Prostate gland (tissue), 2 donors: ENCODE results near the gene TBATA.

Source experiments
- POLR2AphosphoS5 ChIP-seq: sonication (generic); formaldehyde crosslinking; IDR thresholded peaks from one replicate; pipeline ENCODE4 v1.6.1; 2017; ENCODE audit warnings: antibody characterized with exemption
- TF ChIP-seq, protein P1 (sequence below), 4 experiments: fragments of 200-600 bp in 2 of 4; fragments of 450-650 bp in 2 of 4; sonication (generic) in 2 of 4; IDR thresholded peaks; 1 replicate in 3 of 4; 2 replicates in 1 of 4; pipeline ENCODE4 v1.5.1; 2016 to 2019; ENCODE audit warnings: antibody characterized with exemption in 4 of 4, mild to moderate bottlenecking in 2 of 4, moderate library complexity in 2 of 4

DNA sequence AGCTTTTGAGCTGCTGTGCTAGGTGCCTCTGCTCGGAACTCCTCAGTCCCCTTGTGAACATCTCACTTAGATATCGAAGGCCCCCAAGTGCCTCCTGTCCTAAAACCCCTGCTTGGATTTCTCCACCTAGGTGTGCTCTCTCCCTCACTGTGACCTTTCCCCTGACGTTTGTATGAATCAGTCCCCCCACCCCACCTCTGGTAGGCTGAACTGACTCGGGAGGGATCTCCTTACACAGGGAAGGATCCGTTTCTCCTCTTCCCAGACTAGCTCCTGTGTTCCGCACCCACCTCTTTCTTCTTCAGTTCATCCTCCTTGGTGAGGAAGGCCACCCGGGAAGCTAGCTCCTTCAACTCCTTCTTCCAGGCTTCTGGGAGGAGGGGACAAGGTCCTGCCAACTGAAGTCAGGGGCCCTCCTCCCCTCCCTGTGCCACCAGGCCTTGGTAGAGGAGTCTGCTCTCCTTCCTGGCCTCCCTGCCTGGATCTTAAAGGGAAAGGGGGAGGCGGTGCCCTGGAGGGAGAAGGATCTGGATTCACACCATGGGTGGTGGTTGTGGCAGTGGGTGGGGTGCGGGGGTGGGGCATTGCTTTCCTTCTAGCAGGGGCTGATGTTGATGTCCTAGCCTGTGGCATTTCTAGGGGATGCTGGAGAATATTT lies 6.8 kb downstream of the TBATA start:
- no peak for TF ChIP-seq POLR2AphosphoS5
- TF ChIP-seq, protein P1, sequence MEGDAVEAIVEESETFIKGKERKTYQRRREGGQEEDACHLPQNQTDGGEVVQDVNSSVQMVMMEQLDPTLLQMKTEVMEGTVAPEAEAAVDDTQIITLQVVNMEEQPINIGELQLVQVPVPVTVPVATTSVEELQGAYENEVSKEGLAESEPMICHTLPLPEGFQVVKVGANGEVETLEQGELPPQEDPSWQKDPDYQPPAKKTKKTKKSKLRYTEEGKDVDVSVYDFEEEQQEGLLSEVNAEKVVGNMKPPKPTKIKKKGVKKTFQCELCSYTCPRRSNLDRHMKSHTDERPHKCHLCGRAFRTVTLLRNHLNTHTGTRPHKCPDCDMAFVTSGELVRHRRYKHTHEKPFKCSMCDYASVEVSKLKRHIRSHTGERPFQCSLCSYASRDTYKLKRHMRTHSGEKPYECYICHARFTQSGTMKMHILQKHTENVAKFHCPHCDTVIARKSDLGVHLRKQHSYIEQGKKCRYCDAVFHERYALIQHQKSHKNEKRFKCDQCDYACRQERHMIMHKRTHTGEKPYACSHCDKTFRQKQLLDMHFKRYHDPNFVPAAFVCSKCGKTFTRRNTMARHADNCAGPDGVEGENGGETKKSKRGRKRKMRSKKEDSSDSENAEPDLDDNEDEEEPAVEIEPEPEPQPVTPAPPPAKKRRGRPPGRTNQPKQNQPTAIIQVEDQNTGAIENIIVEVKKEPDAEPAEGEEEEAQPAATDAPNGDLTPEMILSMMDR (IDR thresholded peaks at IDR 0.05), result no peak
